Measurements from ENCODE around the gene TICRR. TPM values are rescaled to one million over a fixed set of nuclear protein-coding genes. Genes with fewer than 3 reads are reported as not detected.

TICRR gene
- total RNA-seq, 4 donors from 2014 or later: not detected

- Histone ChIP-seq H3K4me3 (peak overlapping the region in 1 of 4 donors; percentile 53), H3K4me1 (peaks cover 14 to 16% of the 10 kb centered on the region in 2 donors), H3K27ac (peak overlapping the region; percentile 57 to 78 (median 72)), H3K36me3 (no peaks in the 10 kb centered on the region), H3K9me3 (no peaks in the 10 kb centered on the region), H3K27me3 (no peaks in the 10 kb centered on the region)
- TF ChIP-seq, protein P1, sequence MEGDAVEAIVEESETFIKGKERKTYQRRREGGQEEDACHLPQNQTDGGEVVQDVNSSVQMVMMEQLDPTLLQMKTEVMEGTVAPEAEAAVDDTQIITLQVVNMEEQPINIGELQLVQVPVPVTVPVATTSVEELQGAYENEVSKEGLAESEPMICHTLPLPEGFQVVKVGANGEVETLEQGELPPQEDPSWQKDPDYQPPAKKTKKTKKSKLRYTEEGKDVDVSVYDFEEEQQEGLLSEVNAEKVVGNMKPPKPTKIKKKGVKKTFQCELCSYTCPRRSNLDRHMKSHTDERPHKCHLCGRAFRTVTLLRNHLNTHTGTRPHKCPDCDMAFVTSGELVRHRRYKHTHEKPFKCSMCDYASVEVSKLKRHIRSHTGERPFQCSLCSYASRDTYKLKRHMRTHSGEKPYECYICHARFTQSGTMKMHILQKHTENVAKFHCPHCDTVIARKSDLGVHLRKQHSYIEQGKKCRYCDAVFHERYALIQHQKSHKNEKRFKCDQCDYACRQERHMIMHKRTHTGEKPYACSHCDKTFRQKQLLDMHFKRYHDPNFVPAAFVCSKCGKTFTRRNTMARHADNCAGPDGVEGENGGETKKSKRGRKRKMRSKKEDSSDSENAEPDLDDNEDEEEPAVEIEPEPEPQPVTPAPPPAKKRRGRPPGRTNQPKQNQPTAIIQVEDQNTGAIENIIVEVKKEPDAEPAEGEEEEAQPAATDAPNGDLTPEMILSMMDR (IDR thresholded peaks at IDR 0.05 in 4 of 5, conservative IDR thresholded peaks at IDR 0.05 in 1 of 5): no peak
- TF ChIP-seq POLR2A (IDR thresholded peaks at IDR 0.05): no peak
- in situ Hi-C loops (cut with MboI; ENCODE audit: low sequenced_read_pairs in 4 of 4): no loop called here
- ATAC-seq: no peak
- no peak for DNase-seq
- intact Hi-C loops (cut with DNase I; ENCODE audit: low total_unique reads): no loop called here
Measured at GRCh38 chr15:89666184-89666857, 91.1 kb downstream of the TICRR start.

DNA sequence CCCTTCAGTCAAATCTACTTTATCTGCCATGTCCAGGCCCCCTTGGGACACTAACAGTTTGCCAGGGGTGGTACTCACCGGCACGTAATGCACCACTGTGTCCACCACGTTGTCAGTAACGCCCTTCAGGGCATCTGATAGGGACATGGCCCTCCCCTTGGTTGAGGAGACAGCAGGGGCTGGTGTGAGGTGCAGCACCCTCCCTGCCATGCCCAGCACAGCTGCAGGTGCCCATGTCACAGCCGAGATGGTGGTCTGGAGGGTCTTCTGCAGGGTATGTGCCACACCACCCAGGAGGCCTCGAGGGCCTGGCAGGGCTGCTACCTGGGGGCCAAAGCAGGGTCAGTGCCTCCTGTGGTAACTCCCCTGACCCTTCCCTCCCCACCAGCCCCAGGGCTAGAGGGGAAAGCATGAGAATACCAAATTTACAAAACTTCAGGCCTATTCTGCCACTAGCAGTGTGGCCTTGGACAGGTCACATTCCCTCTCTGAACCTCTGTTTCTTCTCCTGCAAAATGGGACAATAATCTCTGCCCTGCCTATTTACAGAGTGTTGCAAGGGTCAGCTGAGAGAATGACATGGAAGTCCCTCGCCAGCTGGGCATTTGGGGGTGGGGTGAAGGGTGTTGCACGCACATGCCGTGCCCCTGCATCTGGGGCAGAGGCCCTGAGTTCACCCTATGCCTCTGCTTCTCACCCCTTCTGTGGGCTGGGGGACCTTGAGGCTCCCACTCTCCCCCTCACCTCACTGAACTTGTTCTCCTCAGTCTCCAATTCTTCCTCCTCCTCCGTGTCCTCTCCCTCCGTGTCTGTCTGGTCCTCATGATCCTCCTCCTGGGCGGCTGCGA is 91.8 kb downstream of the TICRR start:
- Histone ChIP-seq H3K9me3 (no peaks in the 10 kb centered on the region), H3K27me3 (no peaks in the 10 kb centered on the region), H3K4me3 (no peak overlapping the region), H3K36me3 (no peaks in the 10 kb centered on the region), H3K27ac (no peak overlapping the region), H3K4me1 (peaks cover 14 to 16% of the 10 kb centered on the region in 2 donors)
- no peak for DNase-seq
- no peak for ATAC-seq
- intact Hi-C loops (cut with DNase I; ENCODE audit: low total_unique reads): no loop called here
- TF ChIP-seq, protein P1 (IDR thresholded peaks at IDR 0.05 in 4 of 5, conservative IDR thresholded peaks at IDR 0.05 in 1 of 5): no peak
- no peak for TF ChIP-seq POLR2A (IDR thresholded peaks at IDR 0.05)
- in situ Hi-C loops (cut with MboI; ENCODE audit: low sequenced_read_pairs in 4 of 4): no loop called here

- H3K27me3 ChIP-seq: no peaks in the 10 kb centered on the region
- no peak for DNase-seq
- no peak for ATAC-seq
- intact Hi-C loops (cut with DNase I; ENCODE audit: low total_unique reads) (no loop called here), in situ Hi-C loops (cut with MboI; ENCODE audit: low sequenced_read_pairs in 4 of 4) (no loop called here)
- H3K4me1 ChIP-seq: peaks cover 12 to 14% of the 10 kb centered on the region in 2 donors
- no peaks in the 10 kb centered on the region for H3K36me3 ChIP-seq
- H3K9me3 ChIP-seq: no peaks in the 10 kb centered on the region
- no peak overlapping the region for H3K27ac ChIP-seq
- no peak overlapping the region for H3K4me3 ChIP-seq
- TF ChIP-seq, protein P1 (IDR thresholded peaks at IDR 0.05 in 4 of 5, conservative IDR thresholded peaks at IDR 0.05 in 1 of 5): no peak
Measured at GRCh38 chr15:89667706-89667960, 92.4 kb downstream of the TICRR start.

DNA sequence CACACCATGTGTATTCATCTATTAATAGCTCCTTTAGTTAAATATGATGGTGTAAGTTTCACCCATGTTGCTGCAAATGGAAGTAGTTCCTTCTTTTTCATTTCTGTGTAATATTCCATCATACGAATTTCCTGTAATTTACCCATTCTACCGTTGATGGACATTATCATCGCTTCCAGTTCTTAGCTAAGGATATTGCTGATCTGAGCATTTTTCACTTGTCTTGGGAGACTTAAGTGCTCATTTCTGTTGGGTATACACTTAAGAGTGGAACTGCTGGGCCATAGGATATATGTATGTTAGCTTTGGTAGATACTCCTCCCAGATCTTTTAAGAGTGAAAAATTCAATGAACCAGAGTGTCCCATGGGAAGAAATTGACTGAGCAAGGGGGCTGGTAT is 92.9 kb downstream of the TICRR start:
- Histone ChIP-seq H3K4me3 (no peak overlapping the region), H3K36me3 (no peaks in the 10 kb centered on the region), H3K9me3 (no peaks in the 10 kb centered on the region), H3K27me3 (no peaks in the 10 kb centered on the region), H3K27ac (no peak overlapping the region), H3K4me1 (peaks cover 8% of the 10 kb centered on the region in 2 donors)
- TF ChIP-seq, protein P1 (IDR thresholded peaks at IDR 0.05 in 4 of 5, conservative IDR thresholded peaks at IDR 0.05 in 1 of 5): no peak
- no peak for TF ChIP-seq POLR2A (IDR thresholded peaks at IDR 0.05)
- ATAC-seq (no peak), DNase-seq (no peak)
- in situ Hi-C loops (cut with MboI; ENCODE audit: low sequenced_read_pairs in 4 of 4): no loop called here
- intact Hi-C loops (cut with DNase I; ENCODE audit: low total_unique reads): no loop called here
